B cell (primary cell): ENCODE results near the gene SEM1. TPM values are rescaled to one million over a fixed set of nuclear protein-coding genes. Genes with fewer than 3 reads are reported as not detected.

Experiments
- ATAC-seq: fragments of 200-7000 bp; cut with Tn5 transposase; one replicate; pipeline ENCODE4 v1.10.0; 2021; ENCODE audit warnings: low read depth, mild to moderate bottlenecking, moderate number of reproducible peaks, moderate library complexity
- CTCF ChIA-PET: fragments of 350-600 bp; sonication (Branson Sonifier 250); formaldehyde crosslinking; loops from one replicate; lab custom pipeline; 2021; ENCODE audit warnings: antibody characterized with exemption, inconsistent platforms; lab: Charles Lee
- POLR2A ChIA-PET: fragments of 350-600 bp; sonication (Branson Sonifier 250); formaldehyde crosslinking; loops from one replicate; lab custom pipeline; 2021; ENCODE audit warnings: antibody characterized with exemption; lab: Charles Lee
- DNase-seq: peaks from one replicate; pipeline ENCODE4 v3.0.0; 2013
- H2AFZ ChIP-seq: 2 replicates; pipeline ENCODE4 v1.6.1; 2012; ENCODE audit warnings: mild to moderate bottlenecking, low read depth, low read length; ENCODE audit not compliant: insufficient read depth, poor library complexity, severe bottlenecking
- H3K27ac ChIP-seq, 2 donors: 1 replicate in 1 of 2; 2 replicates in 1 of 2; pipeline ENCODE4 v1.5.1; 2012 to 2013; ENCODE audit warnings: low read length in 2 of 2, mild to moderate bottlenecking in 2 of 2, moderate library complexity in 1 of 2
- H3K27me3 ChIP-seq, 4 experiments: fragments of 200-600 bp in 1 of 4; sonication (generic) in 1 of 4; replicated peaks in 1 of 4; 1 replicate in 2 of 4; 2 replicates in 2 of 4; pipeline versions ENCODE4 v1.6.1 to v1.7.0; 2013 to 2016; ENCODE audit warnings: low read length in 3 of 4, mild to moderate bottlenecking in 2 of 4, mixed read lengths in 1 of 4, moderate library complexity in 1 of 4; ENCODE audit not compliant: insufficient read depth in 4 of 4, control insufficient read depth in 3 of 4; ENCODE audit errors: control extremely low read depth in 1 of 4
- H3K36me3 ChIP-seq, 2 experiments: replicated peaks in 1 of 2; 1 replicate in 1 of 2; 2 replicates in 1 of 2; pipeline versions ENCODE4 v1.6.1 to v1.7.1; 2013; ENCODE audit warnings: low read length in 1 of 2; ENCODE audit not compliant: insufficient read depth in 2 of 2, control insufficient read depth in 1 of 2; ENCODE audit errors: control extremely low read depth in 1 of 2, extremely low read depth in 1 of 2
- H3K4me1 ChIP-seq, 2 donors: fragments of 200-600 bp in 1 of 2; sonication (generic) in 1 of 2; 1 replicate in 1 of 2; 2 replicates in 1 of 2; pipeline versions ENCODE4 v1.5.1 to v1.6.1; 2013 to 2017; ENCODE audit warnings: low read length in 2 of 2; ENCODE audit not compliant: control insufficient read depth in 2 of 2, insufficient read depth in 2 of 2
- H3K4me2 ChIP-seq: replicated peaks from 2 replicates; pipeline ENCODE3; 2012; ENCODE audit warnings: mild to moderate bottlenecking, low read depth, low read length; ENCODE audit not compliant: poor library complexity, severe bottlenecking
- H3K4me3 ChIP-seq, 5 experiments: fragments of 200-600 bp in 1 of 5; sonication (generic) in 1 of 5; 1 replicate in 3 of 5; 2 replicates in 2 of 5; pipeline versions ENCODE4 v1.5.1 to v1.7.0; 2011 to 2016; ENCODE audit warnings: low read length in 4 of 5, mild to moderate bottlenecking in 4 of 5, low read depth in 2 of 5, control low read depth in 1 of 5, moderate library complexity in 1 of 5; ENCODE audit not compliant: insufficient read depth in 1 of 5; ENCODE audit errors: control extremely low read depth in 1 of 5, extremely low read depth in 1 of 5
- H3K79me2 ChIP-seq: fragments of 200-600 bp; sonication (generic); one replicate; pipeline ENCODE4 v1.6.0; 2016; ENCODE audit warnings: low read length; ENCODE audit not compliant: control insufficient read depth, insufficient read depth
- H3K9ac ChIP-seq: fragments of 200-600 bp; sonication (generic); 2 replicates; pipeline ENCODE4 v1.6.1; 2017; ENCODE audit warnings: mild to moderate bottlenecking, low read length, moderate library complexity
- H3K9me3 ChIP-seq, 3 donors: one replicate each; pipeline versions ENCODE4 v1.6.1 to v1.7.1; 2013; ENCODE audit warnings: low read length in 2 of 3; ENCODE audit not compliant: control insufficient read depth in 2 of 3, insufficient read depth in 1 of 3; ENCODE audit errors: control extremely low read depth in 1 of 3
- H4K20me1 ChIP-seq: 2 replicates; pipeline ENCODE4 v1.6.0; 2012; ENCODE audit warnings: mild to moderate bottlenecking, low read length; ENCODE audit not compliant: insufficient read depth, control insufficient read depth, poor library complexity, severe bottlenecking
- H3K27ac Mint-ChIP-seq: one replicate; pipeline ENCODE4 v1.8.0; 2021; ENCODE audit warnings: mixed read lengths
- H3K27me3 Mint-ChIP-seq: one replicate; pipeline ENCODE4 v1.8.0; 2021; ENCODE audit warnings: mixed read lengths
- H3K4me1 Mint-ChIP-seq: one replicate; pipeline ENCODE4 v1.8.0; 2021; ENCODE audit warnings: mixed read lengths
- H3K4me3 Mint-ChIP-seq: one replicate; pipeline ENCODE4 v1.8.0; 2021; ENCODE audit warnings: mixed read lengths
- H3K9me3 Mint-ChIP-seq: one replicate; pipeline ENCODE4 v1.8.0; 2022; ENCODE audit warnings: mixed read lengths; ENCODE audit not compliant: insufficient read depth
- CTCF ChIP-seq: fragments of 200-600 bp; IDR thresholded peaks from one replicate; pipeline ENCODE4 v1.8.0; 2022; ENCODE audit warnings: antibody characterized with exemption, mild to moderate bottlenecking
- EZH2 ChIP-seq: IDR thresholded peaks from 2 replicates; pipeline ENCODE4 v1.6.1; 2012; ENCODE audit warnings: borderline replicate concordance, low read depth, mild to moderate bottlenecking, moderate library complexity, low read length; ENCODE audit not compliant: insufficient read depth, poor library complexity, severe bottlenecking
- WGBS: methylation state at CpG from one replicate; pipeline ENCODE4 v1.1.5; 2013; ENCODE audit warnings: missing lambda C conversion rate; ENCODE audit not compliant: insufficient coverage; 5-methylcytosine and 5-hydroxymethylcytosine counted together
- intact Hi-C: fragments of 100-400 bp; cut with micrococcal nuclease; formaldehyde crosslinking; loops from one replicate; pipeline ENCODE4 v1.10.0; 2022
- polyA plus RNA-seq: library from polyadenylated mRNA; depleted of rRNA; stranded (reverse); fragments of >200 nt; gene quantifications from 2 replicates; pipeline ENCODE4 v1.2.3, GENCODE V29; 2012
- total RNA-seq, 2 donors: library from RNA; stranded (reverse); fragments of 120-200 nt in 1 of 2; gene quantifications; 1 replicate in 1 of 2; 2 replicates in 1 of 2; pipeline versions ENCODE4 v1.2.3 to v1.2.4, GENCODE V29; 2013 to 2022

The SEM1 gene
- total and polyA plus RNA-seq, 2 donors (not counting 1 experiment from before 2014, with no cell fraction given): 6.0 to 30.3 TPM

GRCh38 chr7:96655956-96656355 lies 53.7 kb downstream of the SEM1 start:
- Histone ChIP-seq H3K4me2 (no peak overlapping the region), H3K36me3 (no peaks in the 10 kb centered on the region), H2AFZ (no peak overlapping the region), H3K4me3 (no peak overlapping the region), H3K27me3 (no peaks in the 10 kb centered on the region), H3K9ac (no peak overlapping the region), H3K9me3 (no peaks in the 10 kb centered on the region), H3K27ac (no peak overlapping the region), H4K20me1 (no peaks in the 10 kb centered on the region), H3K79me2 (no peaks in the 10 kb centered on the region), H3K4me1 (no peaks in the 10 kb centered on the region)
- DNase-seq (no peak), ATAC-seq (no peak)
- H3K9me3 Mint-ChIP-seq: peaks cover 4% of the 10 kb centered on the region
- no peak overlapping the region for H3K27ac Mint-ChIP-seq
- H3K27me3 Mint-ChIP-seq: no peaks in the 10 kb centered on the region
- H3K4me3 Mint-ChIP-seq: no peak overlapping the region
- intact Hi-C loops: no loop called here
- no peaks in the 10 kb centered on the region for H3K4me1 Mint-ChIP-seq
- 97% methylated on average over 2 of the region's 2 CpGs for WGBS
- POLR2A ChIA-PET: no interaction called here
- TF ChIP-seq CTCF (no peak), EZH2 (no peak)
- CTCF ChIA-PET: no interaction called here

GRCh38 chr7:96654630-96655188 lies 54.9 kb downstream of the SEM1 start:
- no peak overlapping the region for H2AFZ ChIP-seq
- H3K79me2 ChIP-seq: no peaks in the 10 kb centered on the region
- POLR2A ChIA-PET: no interaction called here
- H4K20me1 ChIP-seq: no peaks in the 10 kb centered on the region
- no peaks in the 10 kb centered on the region for H3K27me3 Mint-ChIP-seq
- H3K9ac ChIP-seq: no peak overlapping the region
- intact Hi-C loops: no loop called here
- no peak overlapping the region for H3K27ac ChIP-seq
- H3K4me1 Mint-ChIP-seq: no peaks in the 10 kb centered on the region
- no peak overlapping the region for H3K27ac Mint-ChIP-seq
- TF ChIP-seq EZH2: no peak
- TF ChIP-seq CTCF: no peak
- no peaks in the 10 kb centered on the region for H3K9me3 ChIP-seq
- DNase-seq (no peak), ATAC-seq (no peak)
- no peak overlapping the region for H3K4me3 Mint-ChIP-seq
- CTCF ChIA-PET: no interaction called here
- H3K27me3 ChIP-seq: no peaks in the 10 kb centered on the region
- H3K4me1 ChIP-seq: no peaks in the 10 kb centered on the region
- H3K4me3 ChIP-seq: no peak overlapping the region
- H3K4me2 ChIP-seq: no peak overlapping the region
- WGBS: 100% methylated on average over 3 of the region's 4 CpGs
- no peaks in the 10 kb centered on the region for H3K36me3 ChIP-seq
- peaks cover 4% of the 10 kb centered on the region for H3K9me3 Mint-ChIP-seq
